ENCODE measurements around the gene RECK.
"Not testable (repeated sequence)": the region's sequence is repeated elsewhere in the genome, so short reads cannot be mapped to it uniquely, and the experiment has no call there.

The RECK gene

GRCh38 chr9:36063804-36064447 lies 27.2 kb downstream of the RECK start:
- H3K36me3 ChIP-seq (ENCODE audit: control insufficient read depth, insufficient read depth, low read length): peaks cover 15% of the 10 kb centered on the region
- H3K27ac ChIP-seq (ENCODE audit: insufficient read depth, low read depth, low read length, poor library complexity, severe bottlenecking): no peak overlapping the region
- no peak overlapping the region for H3K4me3 ChIP-seq (ENCODE audit: insufficient read depth, low read depth, low read length)
- H3K27me3 ChIP-seq (ENCODE audit: control insufficient read depth, insufficient read depth, low read length, poor library complexity, severe bottlenecking): no peaks in the 10 kb centered on the region
- H3K9me3 ChIP-seq (ENCODE audit: control insufficient read depth, low read length): no peaks in the 10 kb centered on the region
- no peaks in the 10 kb centered on the region for H3K4me1 ChIP-seq (ENCODE audit: control insufficient read depth, insufficient read depth, low read length)
- 97% methylated on average over 2 of the region's 2 CpGs for WGBS, 2 experiments

GRCh38 chr9:36064448-36065037 lies 27.8 kb downstream of the RECK start:
- 86 to 100% methylated on average over 1 of the region's 1 CpG for WGBS, 2 experiments
- Histone ChIP-seq H3K4me3 (ENCODE audit: insufficient read depth, low read depth, low read length) (no peak overlapping the region), H3K27me3 (ENCODE audit: control insufficient read depth, insufficient read depth, low read length, poor library complexity, severe bottlenecking) (no peaks in the 10 kb centered on the region), H3K27ac (ENCODE audit: insufficient read depth, low read depth, low read length, poor library complexity, severe bottlenecking) (no peak overlapping the region), H3K4me1 (ENCODE audit: control insufficient read depth, insufficient read depth, low read length) (no peaks in the 10 kb centered on the region), H3K36me3 (ENCODE audit: control insufficient read depth, insufficient read depth, low read length) (peaks cover 15% of the 10 kb centered on the region), H3K9me3 (ENCODE audit: control insufficient read depth, low read length) (no peaks in the 10 kb centered on the region)

GRCh38 chr9:36074055-36074454 lies 37.3 kb downstream of the RECK start:
- no peaks in the 10 kb centered on the region for H3K36me3 ChIP-seq (ENCODE audit: control insufficient read depth, insufficient read depth, low read length)
- no peaks in the 10 kb centered on the region for H3K27me3 ChIP-seq (ENCODE audit: control insufficient read depth, insufficient read depth, low read length, poor library complexity, severe bottlenecking)
- no peak overlapping the region for H3K4me3 ChIP-seq (ENCODE audit: insufficient read depth, low read depth, low read length)
- H3K4me1 ChIP-seq (ENCODE audit: control insufficient read depth, insufficient read depth, low read length): no peaks in the 10 kb centered on the region
- H3K27ac ChIP-seq (ENCODE audit: insufficient read depth, low read depth, low read length, poor library complexity, severe bottlenecking): no peak overlapping the region
- WGBS, 2 experiments: 92 to 94% methylated on average over 1 of the region's 1 CpG
- H3K9me3 ChIP-seq (ENCODE audit: control insufficient read depth, low read length): no peaks in the 10 kb centered on the region

- no peak overlapping the region for H3K27ac ChIP-seq (ENCODE audit: insufficient read depth, low read depth, low read length, poor library complexity, severe bottlenecking)
Observed at GRCh38 chr9:36074870-36075532, 38.3 kb downstream of the RECK start.

GRCh38 chr9:36078051-36078450 lies 41.3 kb downstream of the RECK start:
- H3K4me3 ChIP-seq (ENCODE audit: insufficient read depth, low read depth, low read length): no peak overlapping the region
- WGBS, 2 experiments: 100% methylated on average over 1 of the region's 1 CpG
- H3K9me3 ChIP-seq (ENCODE audit: control insufficient read depth, low read length): no peaks in the 10 kb centered on the region
- H3K36me3 ChIP-seq (ENCODE audit: control insufficient read depth, insufficient read depth, low read length): no peaks in the 10 kb centered on the region
- no peaks in the 10 kb centered on the region for H3K4me1 ChIP-seq (ENCODE audit: control insufficient read depth, insufficient read depth, low read length)
- no peak overlapping the region for H3K27ac ChIP-seq (ENCODE audit: insufficient read depth, low read depth, low read length, poor library complexity, severe bottlenecking)
- no peaks in the 10 kb centered on the region for H3K27me3 ChIP-seq (ENCODE audit: control insufficient read depth, insufficient read depth, low read length, poor library complexity, severe bottlenecking)

More at GRCh38 chr9:36074870-36075532, 38.3 kb downstream of the RECK start:
- Histone ChIP-seq H3K4me1 (ENCODE audit: control insufficient read depth, insufficient read depth, low read length) (no peaks in the 10 kb centered on the region), H3K27me3 (ENCODE audit: control insufficient read depth, insufficient read depth, low read length, poor library complexity, severe bottlenecking) (no peaks in the 10 kb centered on the region), H3K4me3 (ENCODE audit: insufficient read depth, low read depth, low read length) (no peak overlapping the region), H3K9me3 (ENCODE audit: control insufficient read depth, low read length) (no peaks in the 10 kb centered on the region), H3K36me3 (ENCODE audit: control insufficient read depth, insufficient read depth, low read length) (no peaks in the 10 kb centered on the region)
- WGBS, 2 experiments: 88 to 100% methylated on average over 2 of the region's 2 CpGs

- no peaks in the 10 kb centered on the region for H3K4me1 ChIP-seq (ENCODE audit: control insufficient read depth, insufficient read depth, low read length)
- H3K4me3 ChIP-seq (ENCODE audit: insufficient read depth, low read depth, low read length): no peak overlapping the region
- 95% methylated on average over 3 of the region's 3 CpGs for WGBS, 2 experiments
- H3K27ac ChIP-seq (ENCODE audit: insufficient read depth, low read depth, low read length, poor library complexity, severe bottlenecking): no peak overlapping the region
- H3K9me3 ChIP-seq (ENCODE audit: control insufficient read depth, low read length): no peaks in the 10 kb centered on the region
- no peaks in the 10 kb centered on the region for H3K36me3 ChIP-seq (ENCODE audit: control insufficient read depth, insufficient read depth, low read length)
- no peaks in the 10 kb centered on the region for H3K27me3 ChIP-seq (ENCODE audit: control insufficient read depth, insufficient read depth, low read length, poor library complexity, severe bottlenecking)
Observed at GRCh38 chr9:36080519-36080918, 43.8 kb downstream of the RECK start.

- H3K4me3 ChIP-seq (ENCODE audit: insufficient read depth, low read depth, low read length): no peak overlapping the region
- H3K27me3 ChIP-seq (ENCODE audit: control insufficient read depth, insufficient read depth, low read length, poor library complexity, severe bottlenecking): no peaks in the 10 kb centered on the region
- H3K36me3 ChIP-seq (ENCODE audit: control insufficient read depth, insufficient read depth, low read length): peaks cover 5% of the 10 kb centered on the region
- 95 to 97% methylated on average over 5 of the region's 5 CpGs for WGBS, 2 experiments
- no peaks in the 10 kb centered on the region for H3K4me1 ChIP-seq (ENCODE audit: control insufficient read depth, insufficient read depth, low read length)
- no peaks in the 10 kb centered on the region for H3K9me3 ChIP-seq (ENCODE audit: control insufficient read depth, low read length)
- H3K27ac ChIP-seq (ENCODE audit: insufficient read depth, low read depth, low read length, poor library complexity, severe bottlenecking): no peak overlapping the region
Observed at GRCh38 chr9:36082931-36083330, 46.2 kb downstream of the RECK start.

GRCh38 chr9:36086442-36086841 lies 49.7 kb downstream of the RECK start:
- H3K36me3 ChIP-seq (ENCODE audit: control insufficient read depth, insufficient read depth, low read length): peaks cover 5% of the 10 kb centered on the region
- peaks cover 3% of the 10 kb centered on the region for H3K4me1 ChIP-seq (ENCODE audit: control insufficient read depth, insufficient read depth, low read length)
- no peaks in the 10 kb centered on the region for H3K27me3 ChIP-seq (ENCODE audit: control insufficient read depth, insufficient read depth, low read length, poor library complexity, severe bottlenecking)
- H3K9me3 ChIP-seq (ENCODE audit: control insufficient read depth, low read length): no peaks in the 10 kb centered on the region
- no peak overlapping the region for H3K4me3 ChIP-seq (ENCODE audit: insufficient read depth, low read depth, low read length)
- WGBS, 2 experiments: 94 to 95% methylated on average over 6 to 7 of the region's 7 CpGs
- no peak overlapping the region for H3K27ac ChIP-seq (ENCODE audit: insufficient read depth, low read depth, low read length, poor library complexity, severe bottlenecking)

- H3K27ac ChIP-seq (ENCODE audit: insufficient read depth, low read depth, low read length, poor library complexity, severe bottlenecking); H3K4me3 ChIP-seq (ENCODE audit: insufficient read depth, low read depth, low read length); H3K4me1 ChIP-seq (ENCODE audit: control insufficient read depth, insufficient read depth, low read length); H3K36me3 ChIP-seq (ENCODE audit: control insufficient read depth, insufficient read depth, low read length); H3K9me3 ChIP-seq (ENCODE audit: control insufficient read depth, low read length); H3K27me3 ChIP-seq (ENCODE audit: control insufficient read depth, insufficient read depth, low read length, poor library complexity, severe bottlenecking): not testable (repeated sequence)
Observed at GRCh38 chr9:36087054-36087453, 50.3 kb downstream of the RECK start.

- Histone ChIP-seq H3K36me3 (ENCODE audit: control insufficient read depth, insufficient read depth, low read length) (peaks cover 5% of the 10 kb centered on the region), H3K4me1 (ENCODE audit: control insufficient read depth, insufficient read depth, low read length) (peaks cover 3% of the 10 kb centered on the region), H3K27ac (ENCODE audit: insufficient read depth, low read depth, low read length, poor library complexity, severe bottlenecking) (no peak overlapping the region), H3K4me3 (ENCODE audit: insufficient read depth, low read depth, low read length) (no peak overlapping the region), H3K27me3 (ENCODE audit: control insufficient read depth, insufficient read depth, low read length, poor library complexity, severe bottlenecking) (no peaks in the 10 kb centered on the region), H3K9me3 (ENCODE audit: control insufficient read depth, low read length) (no peaks in the 10 kb centered on the region)
- WGBS, 2 experiments: 94% methylated on average over 1 of the region's 3 CpGs; no CpG with 5 or more reads in 1 of the 2 experiments
Observed at GRCh38 chr9:36088020-36088419, 51.3 kb downstream of the RECK start.

Measured in ectodermal cell (in vitro differentiated cells).